Measurements from ENCODE around the gene TTC23. TPM values are rescaled to one million over a fixed set of nuclear protein-coding genes. Genes with fewer than 3 reads are reported as not detected.

The TTC23 gene
- total and polyA plus RNA-seq, 9 of the 15 experiments (the other 6 are each of a cell fraction or from before 2014, with no cell fraction given), result 0.41 to 4.5 (median 2.5) TPM

DNA sequence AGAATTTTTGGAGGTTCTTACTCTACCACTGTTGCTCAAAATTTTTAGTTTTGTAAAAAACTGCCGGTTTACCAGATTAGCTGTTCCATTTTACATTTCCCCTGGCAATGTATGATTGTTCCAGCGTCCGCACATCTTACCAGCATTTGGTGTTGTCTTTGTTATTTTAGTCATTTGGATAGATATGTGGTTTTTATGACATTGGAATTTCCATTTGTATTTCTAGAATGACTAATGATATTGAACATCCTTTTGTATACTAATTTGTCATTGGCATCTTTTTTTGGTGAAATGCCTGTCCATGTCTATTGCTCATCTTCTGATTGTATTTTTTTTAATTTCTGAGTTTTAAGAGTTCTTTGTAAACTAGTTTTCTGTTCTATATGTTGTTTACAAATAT is 30.4 kb upstream of the TTC23 start:
- WGBS (ENCODE audit: insufficient coverage, low coverage, missing lambda C conversion rate), result 28% methylated on average over 3 of the region's 3 CpGs
- Histone ChIP-seq H3K9me1 (ENCODE audit: control insufficient read depth, insufficient read depth, low read length) (no peaks in the 10 kb centered on the region), H3K27me3 (ENCODE audit: control insufficient read depth in 2 of 2, insufficient read depth in 2 of 2, low read length in 2 of 2) (no peaks in the 10 kb centered on the region), H2AFZ (ENCODE audit: low read depth, low read length) (no peak overlapping the region), H3K9ac (ENCODE audit: insufficient read depth in 1 of 2, low read depth in 2 of 2, low read length in 2 of 2) (no peak overlapping the region), H3K79me2 (ENCODE audit: control insufficient read depth, insufficient read depth, low read length) (no peaks in the 10 kb centered on the region), H3K36me3 (ENCODE audit: control insufficient read depth, insufficient read depth, low read length) (no peaks in the 10 kb centered on the region), H3K27ac (ENCODE audit: extremely low read depth, low read depth, low read length) (no peak overlapping the region), H3K4me3 (no peak overlapping the region), H3K9me3 (replicated peaks; ENCODE audit: control insufficient read depth, insufficient read depth, low read depth, low read length) (no peaks in the 10 kb centered on the region), H3K4me2 (ENCODE audit: insufficient read depth, low read length) (no peak overlapping the region), H4K20me1 (replicated peaks; ENCODE audit: control insufficient read depth, insufficient read depth, low read length) (no peaks in the 10 kb centered on the region), H3K4me1 (replicated peaks in 1 of 2; ENCODE audit: control insufficient read depth in 2 of 2, insufficient read depth in 2 of 2, low read length in 2 of 2) (no peaks in the 10 kb centered on the region)
- intact Hi-C loops (cut with micrococcal nuclease) (loop anchor here (10.0 kb wide), 1 partner anchor 1725 kb away; no protein-coding TSS in a partner anchor), in situ Hi-C loops (cut with MboI) (loop anchor here (25.0 kb wide), 1 partner anchor 457 kb away; the partner anchor contains the start of gene LYSMD4)
- ATAC-seq, result no peak
- no peak for DNase-seq (ENCODE audit: extremely low read depth in 1 of 4, low spot score in 3 of 4)
- BruUV-seq (replicated peaks), result no TSS peak
- POLR2A ChIA-PET, result no interaction called here
- CTCF ChIA-PET (ENCODE audit: low intra/inter-chr PET ratio), result no interaction called here
- no peak for FAIRE-seq
- TF ChIP-seq MIER1 (IDR thresholded peaks at IDR 0.05; ENCODE audit: low read depth) (no peak), POLR3A (IDR thresholded peaks at IDR 0.05; ENCODE audit: borderline replicate concordance, extremely low read depth, insufficient read depth, insufficient read length) (no peak)

DNA sequence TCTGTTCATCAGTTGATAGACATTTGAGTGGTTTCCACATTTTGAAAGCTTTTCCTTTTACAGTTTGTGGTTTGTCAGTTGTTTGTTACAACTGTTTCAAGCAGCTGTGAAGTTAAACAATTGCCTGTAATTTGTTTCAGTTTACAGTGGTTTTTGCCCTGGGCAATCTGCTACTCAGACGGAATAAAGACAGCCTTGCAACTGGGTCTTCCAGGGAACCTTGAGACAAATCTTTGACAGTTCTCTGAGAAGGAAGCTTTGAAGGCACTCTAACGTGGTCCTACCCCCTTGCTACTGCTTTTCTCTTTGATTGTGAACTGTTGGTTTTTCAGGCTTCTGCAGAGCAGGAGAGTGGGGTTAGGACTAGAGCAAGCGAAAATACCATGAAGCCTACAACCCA is 29.9 kb upstream of the TTC23 start:
- Histone ChIP-seq H4K20me1 (replicated peaks; ENCODE audit: control insufficient read depth, insufficient read depth, low read length) (no peaks in the 10 kb centered on the region), H2AFZ (ENCODE audit: low read depth, low read length) (no peak overlapping the region), H3K79me2 (ENCODE audit: control insufficient read depth, insufficient read depth, low read length) (no peaks in the 10 kb centered on the region), H3K9me3 (replicated peaks; ENCODE audit: control insufficient read depth, insufficient read depth, low read depth, low read length) (no peaks in the 10 kb centered on the region), H3K9ac (ENCODE audit: insufficient read depth in 1 of 2, low read depth in 2 of 2, low read length in 2 of 2) (no peak overlapping the region), H3K27me3 (ENCODE audit: control insufficient read depth in 2 of 2, insufficient read depth in 2 of 2, low read length in 2 of 2) (no peaks in the 10 kb centered on the region), H3K9me1 (ENCODE audit: control insufficient read depth, insufficient read depth, low read length) (no peaks in the 10 kb centered on the region), H3K36me3 (ENCODE audit: control insufficient read depth, insufficient read depth, low read length) (no peaks in the 10 kb centered on the region), H3K27ac (ENCODE audit: extremely low read depth, low read depth, low read length) (no peak overlapping the region), H3K4me3 (no peak overlapping the region), H3K4me1 (replicated peaks in 1 of 2; ENCODE audit: control insufficient read depth in 2 of 2, insufficient read depth in 2 of 2, low read length in 2 of 2) (no peaks in the 10 kb centered on the region), H3K4me2 (ENCODE audit: insufficient read depth, low read length) (no peak overlapping the region)
- POLR2A ChIA-PET, result no interaction called here
- WGBS (ENCODE audit: insufficient coverage, low coverage, missing lambda C conversion rate), result 19% methylated on average over 3 of the region's 3 CpGs
- CTCF ChIA-PET (ENCODE audit: low intra/inter-chr PET ratio), result no interaction called here
- TF ChIP-seq OTX1 (CRISPR knock-in tag; IDR thresholded peaks at IDR 0.05) (no peak), ZNF583 (CRISPR knock-in tag; IDR thresholded peaks at IDR 0.05) (no peak), CC2D1A (IDR thresholded peaks at IDR 0.05) (no peak), SREBF2 (CRISPR knock-in tag; IDR thresholded peaks at IDR 0.05) (no peak), DACH1 (IDR thresholded peaks at IDR 0.05; ENCODE audit: partially characterized antibody) (no peak), HNRNPK (IDR thresholded peaks at IDR 0.05; ENCODE audit: low read depth, low read length, poor library complexity, severe bottlenecking) (no peak), GATA2 (CRISPR knock-in tag; IDR thresholded peaks at IDR 0.05) (no peak), CHCHD3 (CRISPR knock-in tag; IDR thresholded peaks at IDR 0.05) (no peak), NR4A1 (CRISPR knock-in tag; IDR thresholded peaks at IDR 0.05) (no peak), NR4A1 (tag; IDR thresholded peaks at IDR 0.05) (no peak), SUPT5H (IDR thresholded peaks at IDR 0.05) (no peak)
- TF ChIP-seq, protein P1, sequence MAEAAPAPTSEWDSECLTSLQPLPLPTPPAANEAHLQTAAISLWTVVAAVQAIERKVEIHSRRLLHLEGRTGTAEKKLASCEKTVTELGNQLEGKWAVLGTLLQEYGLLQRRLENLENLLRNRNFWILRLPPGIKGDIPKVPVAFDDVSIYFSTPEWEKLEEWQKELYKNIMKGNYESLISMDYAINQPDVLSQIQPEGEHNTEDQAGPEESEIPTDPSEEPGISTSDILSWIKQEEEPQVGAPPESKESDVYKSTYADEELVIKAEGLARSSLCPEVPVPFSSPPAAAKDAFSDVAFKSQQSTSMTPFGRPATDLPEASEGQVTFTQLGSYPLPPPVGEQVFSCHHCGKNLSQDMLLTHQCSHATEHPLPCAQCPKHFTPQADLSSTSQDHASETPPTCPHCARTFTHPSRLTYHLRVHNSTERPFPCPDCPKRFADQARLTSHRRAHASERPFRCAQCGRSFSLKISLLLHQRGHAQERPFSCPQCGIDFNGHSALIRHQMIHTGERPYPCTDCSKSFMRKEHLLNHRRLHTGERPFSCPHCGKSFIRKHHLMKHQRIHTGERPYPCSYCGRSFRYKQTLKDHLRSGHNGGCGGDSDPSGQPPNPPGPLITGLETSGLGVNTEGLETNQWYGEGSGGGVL (CRISPR knock-in tag; IDR thresholded peaks at IDR 0.05), result no peak
- TF ChIP-seq, protein P2, sequence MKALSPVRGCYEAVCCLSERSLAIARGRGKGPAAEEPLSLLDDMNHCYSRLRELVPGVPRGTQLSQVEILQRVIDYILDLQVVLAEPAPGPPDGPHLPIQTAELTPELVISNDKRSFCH (CRISPR knock-in tag; IDR thresholded peaks at IDR 0.05), result no peak
- TF ChIP-seq, protein P2 (tag; IDR thresholded peaks at IDR 0.05), result no peak
- no TSS peak for BruUV-seq (replicated peaks)
- in situ Hi-C loops (cut with MboI) (loop anchor here (25.0 kb wide), 1 partner anchor 458 kb away; the partner anchor contains the start of gene LYSMD4), intact Hi-C loops (cut with micrococcal nuclease) (loop anchor here (10.0 kb wide), 1 partner anchor 1726 kb away; no protein-coding TSS in a partner anchor)
- no peak for FAIRE-seq
- ATAC-seq, result no peak
- DNase-seq (ENCODE audit: extremely low read depth in 1 of 4, low spot score in 3 of 4), result no peak

Measured in K562 (cell line).